Upper lobe of left lung (tissue), 4 donors: ENCODE data around the gene MARK3.

Experiments used
- EP300 ChIP-seq, 4 donors: sonication (generic); formaldehyde crosslinking; IDR thresholded peaks; one replicate each; pipeline ENCODE4 v1.5.1; 2017; ENCODE audit warnings: antibody characterized with exemption in 4 of 4, control low read depth in 2 of 4
- POLR2A ChIP-seq, 4 donors: fragments of 450-650 bp; IDR thresholded peaks; one replicate each; pipeline ENCODE4 v1.5.1; 2016 to 2017; ENCODE audit warnings: antibody characterized with exemption in 4 of 4, mild to moderate bottlenecking in 2 of 4
- TF ChIP-seq, protein P1 (sequence below), 6 experiments: fragments of 450-650 bp in 4 of 6; fragments of 200-600 bp in 2 of 6; sonication (generic) in 2 of 6; IDR thresholded peaks; one replicate each; pipeline ENCODE4 v1.5.1; 2016 to 2019; ENCODE audit warnings: antibody characterized with exemption in 6 of 6

DNA sequence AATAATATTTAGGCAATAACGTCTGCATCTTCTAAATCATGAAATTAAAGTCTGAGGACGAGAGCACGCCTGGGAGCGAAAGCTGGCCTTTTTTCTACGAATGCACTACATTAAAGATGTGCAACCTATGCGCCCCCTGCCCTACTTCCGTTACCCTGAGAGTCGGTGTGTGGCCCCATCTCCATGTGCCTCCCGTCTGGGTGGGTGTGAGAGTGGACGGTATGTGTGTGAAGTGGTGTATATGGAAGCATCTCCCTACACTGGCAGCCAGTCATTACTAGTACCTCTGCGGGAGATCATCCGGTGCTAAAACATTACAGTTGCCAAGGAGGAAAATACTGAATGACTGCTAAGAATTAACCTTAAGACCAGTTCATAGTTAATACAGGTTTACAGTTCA is 118.1 kb downstream of the MARK3 start:
- TF ChIP-seq POLR2A (IDR thresholded peaks at IDR 0.05) = no peak
- TF ChIP-seq, protein P1, sequence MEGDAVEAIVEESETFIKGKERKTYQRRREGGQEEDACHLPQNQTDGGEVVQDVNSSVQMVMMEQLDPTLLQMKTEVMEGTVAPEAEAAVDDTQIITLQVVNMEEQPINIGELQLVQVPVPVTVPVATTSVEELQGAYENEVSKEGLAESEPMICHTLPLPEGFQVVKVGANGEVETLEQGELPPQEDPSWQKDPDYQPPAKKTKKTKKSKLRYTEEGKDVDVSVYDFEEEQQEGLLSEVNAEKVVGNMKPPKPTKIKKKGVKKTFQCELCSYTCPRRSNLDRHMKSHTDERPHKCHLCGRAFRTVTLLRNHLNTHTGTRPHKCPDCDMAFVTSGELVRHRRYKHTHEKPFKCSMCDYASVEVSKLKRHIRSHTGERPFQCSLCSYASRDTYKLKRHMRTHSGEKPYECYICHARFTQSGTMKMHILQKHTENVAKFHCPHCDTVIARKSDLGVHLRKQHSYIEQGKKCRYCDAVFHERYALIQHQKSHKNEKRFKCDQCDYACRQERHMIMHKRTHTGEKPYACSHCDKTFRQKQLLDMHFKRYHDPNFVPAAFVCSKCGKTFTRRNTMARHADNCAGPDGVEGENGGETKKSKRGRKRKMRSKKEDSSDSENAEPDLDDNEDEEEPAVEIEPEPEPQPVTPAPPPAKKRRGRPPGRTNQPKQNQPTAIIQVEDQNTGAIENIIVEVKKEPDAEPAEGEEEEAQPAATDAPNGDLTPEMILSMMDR (IDR thresholded peaks at IDR 0.05) = no peak
- no peak for TF ChIP-seq EP300 (IDR thresholded peaks at IDR 0.05)
